ENCODE results near the gene GPR22.

GRCh38 chr7:107503687-107504086 is 33.8 kb downstream of the GPR22 start:
- TF ChIP-seq CTCF (IDR thresholded peaks at IDR 0.05; ENCODE audit: low read depth, low read length) (no peak), EZH2phosphoT487 (IDR thresholded peaks at IDR 0.05; ENCODE audit: low read depth) (no peak)

All from OCI-LY3 (cell line).